ENCODE results near the gene VIM. TPM values are rescaled to one million over a fixed set of nuclear protein-coding genes. Genes with fewer than 3 reads are reported as not detected.

The VIM gene
- total RNA-seq (1,000 to 10,000 TPM; 1,558 to 2,042 TPM), total RNA-seq (2,040 to 2,788 reads per million in 2 donors)

DNA sequence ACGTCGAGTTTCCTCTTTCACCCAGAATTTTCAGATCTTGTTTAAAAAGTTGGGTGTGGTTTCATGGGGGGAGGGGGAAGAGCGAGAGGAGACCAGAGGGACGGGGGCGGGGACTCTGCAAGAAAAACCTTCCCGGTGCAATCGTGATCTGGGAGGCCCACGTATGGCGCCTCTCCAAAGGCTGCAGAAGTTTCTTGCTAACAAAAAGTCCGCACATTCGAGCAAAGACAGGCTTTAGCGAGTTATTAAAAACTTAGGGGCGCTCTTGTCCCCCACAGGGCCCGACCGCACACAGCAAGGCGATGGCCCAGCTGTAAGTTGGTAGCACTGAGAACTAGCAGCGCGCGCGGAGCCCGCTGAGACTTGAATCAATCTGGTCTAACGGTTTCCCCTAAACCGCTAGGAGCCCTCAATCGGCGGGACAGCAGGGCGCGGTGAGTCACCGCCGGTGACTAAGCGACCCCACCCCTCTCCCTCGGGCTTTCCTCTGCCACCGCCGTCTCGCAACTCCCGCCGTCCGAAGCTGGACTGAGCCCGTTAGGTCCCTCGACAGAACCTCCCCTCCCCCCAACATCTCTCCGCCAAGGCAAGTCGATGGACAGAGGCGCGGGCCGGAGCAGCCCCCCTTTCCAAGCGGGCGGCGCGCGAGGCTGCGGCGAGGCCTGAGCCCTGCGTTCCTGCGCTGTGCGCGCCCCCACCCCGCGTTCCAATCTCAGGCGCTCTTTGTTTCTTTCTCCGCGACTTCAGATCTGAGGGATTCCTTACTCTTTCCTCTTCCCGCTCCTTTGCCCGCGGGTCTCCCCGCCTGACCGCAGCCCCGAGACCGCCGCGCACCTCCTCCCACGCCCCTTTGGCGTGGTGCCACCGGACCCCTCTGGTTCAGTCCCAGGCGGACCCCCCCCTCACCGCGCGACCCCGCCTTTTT lies at the start of gene VIM:
Gene VIM, plus strand, starts transcription at position 151 of the 925 bp plus-strand sequence. CDS start 1,182 bp downstream, outside the sequence.
- H3K27me3 Mint-ChIP-seq = no peaks in the 10 kb centered on the region
- peaks cover 2% of the 10 kb centered on the region for H3K36me3 Mint-ChIP-seq (ENCODE audit: low read depth)
- H3K9me3 ChIP-seq (ENCODE audit: control insufficient read depth, low read length, poor library complexity, severe bottlenecking) = no peaks in the 10 kb centered on the region
- ATAC-seq = peak; percentile 45
- peak; percentile 63 to 83 (median 68) for DNase-seq
- H3K27ac Mint-ChIP-seq = peak within 1 kb of the TSS; percentile 98
- H3K4me1 Mint-ChIP-seq = peaks cover 56% of the 10 kb centered on the region
- peak within 1 kb of the TSS; percentile 94 for H3K4me3 Mint-ChIP-seq

DNA sequence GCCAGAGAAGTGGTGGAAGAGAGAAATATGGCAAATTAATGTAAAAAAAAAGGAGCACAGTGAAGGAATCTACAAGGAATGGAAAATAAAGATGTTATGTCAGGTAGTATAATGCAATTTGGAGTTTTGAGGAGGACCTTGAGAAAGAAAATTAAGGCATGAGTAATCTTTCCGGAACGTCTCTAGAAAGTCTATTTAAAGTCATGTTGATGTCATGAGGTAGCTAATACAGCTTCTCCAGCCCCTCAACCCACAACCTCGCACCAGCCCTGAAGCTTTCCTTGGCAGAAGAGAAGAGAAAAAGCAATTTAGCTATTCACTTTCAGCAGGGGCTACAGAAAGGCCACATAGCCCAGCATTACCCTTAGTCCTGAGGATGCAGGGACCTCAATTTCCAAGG lies 49.0 kb upstream of the VIM start:
- Mint-ChIP-seq H3K4me1 (peaks cover 11% of the 10 kb centered on the region), H3K27ac (no peak overlapping the region), H3K4me3 (no peak overlapping the region), H3K36me3 (ENCODE audit: low read depth) (no peaks in the 10 kb centered on the region), H3K27me3 (no peaks in the 10 kb centered on the region)
- DNase-seq (no peak), ATAC-seq (no peak)
- H3K9me3 ChIP-seq (ENCODE audit: control insufficient read depth, low read length, poor library complexity, severe bottlenecking) = no peaks in the 10 kb centered on the region

DNA sequence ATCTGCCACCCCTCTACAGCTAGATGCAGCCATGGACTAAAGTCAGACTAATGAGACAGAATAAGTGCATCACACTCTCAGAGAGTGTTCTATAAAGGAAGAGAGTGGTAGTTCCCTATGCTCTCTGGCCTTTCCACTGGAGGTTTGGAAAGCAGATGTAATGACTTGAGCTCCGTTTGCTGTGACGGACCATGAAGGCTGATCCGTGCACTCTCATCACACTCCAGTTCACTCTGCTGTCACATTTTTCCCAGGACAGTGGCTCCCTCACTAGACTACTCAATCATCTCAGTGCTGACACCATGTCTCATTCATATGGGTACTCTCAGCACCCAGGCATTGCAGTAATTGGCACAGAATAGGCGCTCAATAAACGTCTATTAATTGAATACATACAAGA lies 46.9 kb upstream of the VIM start:
- Mint-ChIP-seq H3K27ac (peak overlapping the region; percentile 66), H3K4me3 (no peak overlapping the region), H3K4me1 (peaks cover 8% of the 10 kb centered on the region), H3K27me3 (no peaks in the 10 kb centered on the region), H3K36me3 (ENCODE audit: low read depth) (no peaks in the 10 kb centered on the region)
- DNase-seq = no peak
- no peak for ATAC-seq
- H3K9me3 ChIP-seq (ENCODE audit: control insufficient read depth, low read length, poor library complexity, severe bottlenecking) = no peaks in the 10 kb centered on the region

DNA sequence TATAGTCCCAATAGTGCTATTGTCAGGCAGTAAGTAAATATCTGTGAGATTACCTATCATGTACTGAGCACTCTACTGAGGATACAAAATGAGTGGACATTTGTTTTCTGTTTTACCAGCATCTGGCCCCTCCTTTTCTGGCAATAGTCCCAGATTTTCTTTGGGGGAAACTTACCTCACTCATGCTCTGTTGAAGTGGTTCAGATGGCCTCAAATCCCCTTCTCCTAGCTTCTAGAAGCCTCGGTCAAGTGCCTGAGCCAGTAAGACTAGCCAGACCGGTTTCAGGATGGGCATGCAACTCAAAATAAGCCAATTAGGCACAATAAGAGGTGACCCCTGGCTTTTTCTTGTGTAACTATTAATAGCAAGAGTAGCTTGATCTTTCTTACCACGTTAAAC lies 46.3 kb upstream of the VIM start:
- peaks cover 8% of the 10 kb centered on the region for H3K4me1 Mint-ChIP-seq
- no peaks in the 10 kb centered on the region for H3K36me3 Mint-ChIP-seq (ENCODE audit: low read depth)
- ATAC-seq (no peak), DNase-seq (no peak)
- H3K4me3 Mint-ChIP-seq = no peak overlapping the region
- no peaks in the 10 kb centered on the region for H3K9me3 ChIP-seq (ENCODE audit: control insufficient read depth, low read length, poor library complexity, severe bottlenecking)
- peak overlapping the region; percentile 66 for H3K27ac Mint-ChIP-seq
- no peaks in the 10 kb centered on the region for H3K27me3 Mint-ChIP-seq

DNA sequence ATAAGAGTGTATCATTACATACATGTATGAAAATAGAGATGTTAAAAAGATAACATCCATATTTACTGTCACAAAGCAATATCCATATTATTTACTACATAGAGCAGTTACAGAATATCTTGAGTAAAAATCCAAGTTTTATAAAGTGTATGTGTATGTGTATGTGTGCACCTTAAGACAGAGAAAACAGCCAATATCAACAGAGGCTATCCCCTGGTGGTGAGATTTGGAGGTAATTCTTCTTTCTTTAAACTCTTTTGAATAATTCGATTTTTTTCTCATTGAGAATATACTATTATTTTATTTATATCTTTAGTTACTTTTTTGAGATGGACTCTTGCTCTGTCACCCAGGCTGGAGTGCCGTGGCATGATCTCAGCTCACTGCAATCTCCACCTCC lies 44.9 kb upstream of the VIM start:
- Mint-ChIP-seq H3K27me3 (no peaks in the 10 kb centered on the region), H3K4me3 (no peak overlapping the region), H3K27ac (no peak overlapping the region), H3K4me1 (peaks cover 10% of the 10 kb centered on the region), H3K36me3 (ENCODE audit: low read depth) (no peaks in the 10 kb centered on the region)
- no peak for ATAC-seq
- DNase-seq = no peak
- no peaks in the 10 kb centered on the region for H3K9me3 ChIP-seq (ENCODE audit: control insufficient read depth, low read length, poor library complexity, severe bottlenecking)

DNA sequence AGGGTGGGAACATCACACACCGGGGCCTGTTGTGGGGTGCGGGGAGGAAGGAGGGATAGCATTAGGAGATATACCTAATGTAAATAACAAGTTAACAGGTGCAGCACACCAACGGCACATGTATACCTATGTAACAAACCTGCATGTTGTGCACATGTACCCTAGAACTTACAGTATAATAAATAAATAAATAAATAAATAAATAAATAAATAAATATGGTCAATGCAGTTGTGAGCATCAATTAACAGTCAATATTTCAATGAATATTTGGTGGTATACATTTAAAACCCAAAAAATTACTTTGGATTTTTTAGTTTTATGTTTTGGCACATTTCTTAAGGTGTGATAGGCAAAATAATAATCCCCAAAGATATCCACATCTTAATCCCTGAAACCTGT lies 42.2 kb upstream of the VIM start:
- ATAC-seq (no peak), DNase-seq (no peak)
- no peaks in the 10 kb centered on the region for H3K9me3 ChIP-seq (ENCODE audit: control insufficient read depth, low read length, poor library complexity, severe bottlenecking)
- Mint-ChIP-seq H3K27ac (no peak overlapping the region), H3K4me1 (peaks cover 10% of the 10 kb centered on the region), H3K4me3 (no peak overlapping the region), H3K27me3 (no peaks in the 10 kb centered on the region), H3K36me3 (ENCODE audit: low read depth) (peaks cover 3% of the 10 kb centered on the region)

DNA sequence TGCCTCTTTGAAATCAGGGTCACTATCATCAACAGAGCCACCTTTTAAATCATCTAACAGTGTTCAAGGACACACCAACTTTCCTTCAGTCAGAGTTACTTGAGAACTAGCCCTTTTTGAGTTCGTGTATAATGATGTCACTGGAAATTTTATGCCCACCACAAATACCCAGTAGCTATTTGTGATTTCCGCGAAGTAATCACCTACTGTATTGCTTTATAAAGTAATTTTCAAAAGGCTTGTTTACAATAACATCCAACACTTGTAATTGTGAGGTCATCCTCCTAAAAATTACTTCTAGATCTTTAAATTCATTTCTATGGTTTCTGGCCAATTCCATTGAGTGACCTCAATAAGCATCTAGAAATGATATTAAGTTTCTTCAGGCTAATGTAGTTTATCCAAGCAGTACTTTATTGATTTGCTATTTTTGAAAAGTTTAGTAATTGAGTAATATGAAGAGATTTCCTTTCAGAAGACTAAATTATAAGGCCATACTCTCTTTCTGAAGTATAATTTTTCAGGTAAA lies 39.3 kb upstream of the VIM start:
- no peak for DNase-seq
- H3K36me3 Mint-ChIP-seq (ENCODE audit: low read depth) = peaks cover 7% of the 10 kb centered on the region
- peak overlapping the region; percentile 2 for H3K27ac Mint-ChIP-seq
- H3K9me3 ChIP-seq (ENCODE audit: control insufficient read depth, low read length, poor library complexity, severe bottlenecking) = no peaks in the 10 kb centered on the region
- H3K4me1 Mint-ChIP-seq = peaks cover 20% of the 10 kb centered on the region
- H3K27me3 Mint-ChIP-seq = no peaks in the 10 kb centered on the region
- no peak for ATAC-seq
- no peak overlapping the region for H3K4me3 Mint-ChIP-seq

DNA sequence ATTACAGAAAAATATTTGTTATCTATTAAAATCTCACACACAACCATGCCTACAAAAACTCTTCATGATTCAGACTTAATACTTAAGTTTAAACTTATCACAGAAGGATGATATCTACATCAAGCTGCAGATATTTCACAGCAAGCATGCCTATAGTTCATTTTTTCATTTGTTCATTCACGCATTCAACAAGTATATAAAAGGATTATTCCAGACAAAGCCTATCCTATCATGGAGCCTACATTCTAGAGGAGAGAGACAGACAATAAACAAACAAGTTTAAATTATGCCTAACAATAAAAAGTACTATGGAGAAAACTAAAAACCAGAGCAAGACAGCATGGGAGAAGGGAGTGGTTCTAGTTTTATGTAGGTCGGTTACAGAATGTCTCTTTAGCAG lies 37.4 kb upstream of the VIM start:
- H3K4me3 Mint-ChIP-seq = no peak overlapping the region
- ATAC-seq (no peak), DNase-seq (no peak)
- H3K27me3 Mint-ChIP-seq = no peaks in the 10 kb centered on the region
- H3K36me3 Mint-ChIP-seq (ENCODE audit: low read depth) = peaks cover 7% of the 10 kb centered on the region
- peaks cover 25% of the 10 kb centered on the region for H3K4me1 Mint-ChIP-seq
- peak overlapping the region; percentile 37 for H3K27ac Mint-ChIP-seq
- no peaks in the 10 kb centered on the region for H3K9me3 ChIP-seq (ENCODE audit: control insufficient read depth, low read length, poor library complexity, severe bottlenecking)

DNA sequence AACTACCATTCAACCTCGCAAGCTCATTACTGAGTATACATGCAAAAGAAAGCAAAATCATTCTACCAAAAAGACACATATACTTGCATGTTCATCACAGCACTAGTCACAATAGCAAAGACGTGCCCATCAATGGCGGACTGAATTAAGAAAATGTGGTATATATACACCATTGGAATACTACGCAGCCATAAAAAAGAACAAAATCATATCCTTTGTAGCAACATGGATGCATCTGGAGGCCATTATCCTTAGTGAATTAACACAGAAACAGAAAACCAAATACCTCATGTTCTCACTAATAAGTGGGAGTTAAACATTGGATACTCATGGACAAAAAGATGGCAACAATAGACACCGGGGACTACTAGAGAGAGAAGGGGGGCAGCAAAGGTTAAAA lies 33.0 kb upstream of the VIM start:
- H3K4me1 Mint-ChIP-seq = peaks cover 35% of the 10 kb centered on the region
- no peak overlapping the region for H3K27ac Mint-ChIP-seq
- no peak overlapping the region for H3K4me3 Mint-ChIP-seq
- peaks cover 10% of the 10 kb centered on the region for H3K36me3 Mint-ChIP-seq (ENCODE audit: low read depth)
- H3K9me3 ChIP-seq (ENCODE audit: control insufficient read depth, low read length, poor library complexity, severe bottlenecking) = no peaks in the 10 kb centered on the region
- ATAC-seq (no peak), DNase-seq (no peak)
- H3K27me3 Mint-ChIP-seq = no peaks in the 10 kb centered on the region

DNA sequence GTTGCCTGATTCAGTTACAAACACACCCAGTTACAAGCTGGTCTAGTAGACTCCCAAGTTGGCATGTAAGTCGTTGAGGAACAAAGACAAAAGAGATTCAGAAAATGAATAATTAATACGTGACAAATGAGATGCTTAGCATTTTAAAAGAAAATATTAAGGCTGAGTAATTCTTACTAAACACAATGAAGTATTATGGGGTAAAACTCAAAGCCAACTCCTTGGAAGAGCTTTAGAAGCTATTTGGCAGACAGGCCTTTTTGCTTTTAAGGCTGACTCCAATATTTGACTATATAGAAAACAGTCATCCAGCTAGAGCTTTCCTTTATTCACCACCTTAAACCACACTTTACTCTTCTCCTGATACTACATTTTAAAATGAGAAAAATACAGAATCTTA lies 32.0 kb upstream of the VIM start:
- H3K36me3 Mint-ChIP-seq (ENCODE audit: low read depth) = peaks cover 6% of the 10 kb centered on the region
- ATAC-seq = no peak
- H3K9me3 ChIP-seq (ENCODE audit: control insufficient read depth, low read length, poor library complexity, severe bottlenecking) = no peaks in the 10 kb centered on the region
- no peak overlapping the region for H3K4me3 Mint-ChIP-seq
- H3K27ac Mint-ChIP-seq = no peak overlapping the region
- no peak for DNase-seq
- no peaks in the 10 kb centered on the region for H3K27me3 Mint-ChIP-seq
- peaks cover 38% of the 10 kb centered on the region for H3K4me1 Mint-ChIP-seq

DNA sequence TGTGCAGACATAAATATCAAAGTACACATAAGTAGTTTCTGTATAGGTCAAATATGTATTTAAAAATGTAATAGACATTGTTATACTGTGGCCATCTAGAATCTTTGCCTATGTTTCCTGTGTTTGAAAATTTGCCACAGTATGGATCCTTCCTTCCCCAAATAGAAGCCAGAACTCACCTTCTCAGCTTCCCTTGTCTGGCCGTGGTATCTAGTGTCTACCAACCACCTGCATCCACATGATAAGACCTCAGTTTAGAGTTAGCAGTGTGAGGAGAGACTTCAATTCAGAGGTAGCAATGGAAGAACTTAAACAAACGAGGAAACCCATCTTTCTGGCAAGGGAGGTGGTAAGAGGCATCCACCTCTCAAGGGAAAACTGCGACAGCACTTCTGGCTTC lies 31.5 kb upstream of the VIM start:
- peaks cover 39% of the 10 kb centered on the region for H3K4me1 Mint-ChIP-seq

DNA sequence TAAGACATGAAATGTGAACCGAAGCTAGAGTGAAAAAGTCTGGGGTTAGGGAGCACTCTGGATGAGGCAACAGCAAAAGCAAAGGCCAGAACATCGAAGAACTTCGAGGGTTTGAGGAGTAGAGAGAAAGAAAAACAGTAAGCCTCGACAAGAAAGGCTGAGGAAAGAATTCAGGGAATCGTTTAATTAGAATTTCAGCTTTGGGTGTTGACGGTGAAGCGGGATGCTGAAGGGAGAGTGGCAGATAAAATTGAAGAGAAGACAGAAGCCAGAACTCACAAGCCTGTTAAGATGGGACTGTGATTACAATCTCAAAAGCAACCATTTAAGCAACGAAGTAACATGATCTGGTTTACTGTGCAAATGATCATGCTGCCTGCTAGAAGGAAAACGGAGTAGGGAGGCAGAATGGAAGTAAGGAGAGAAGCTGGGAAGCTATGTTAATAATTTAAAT lies 28.7 kb upstream of the VIM start:
- Mint-ChIP-seq H3K36me3 (ENCODE audit: low read depth) (peaks cover 3% of the 10 kb centered on the region), H3K27ac (peak overlapping the region; percentile 99), H3K27me3 (no peaks in the 10 kb centered on the region), H3K4me3 (no peak overlapping the region), H3K4me1 (peaks cover 36% of the 10 kb centered on the region)
- ATAC-seq (no peak), DNase-seq (no peak)
- H3K9me3 ChIP-seq (ENCODE audit: control insufficient read depth, low read length, poor library complexity, severe bottlenecking) = no peaks in the 10 kb centered on the region

More for the DNA sequence above, 31.5 kb upstream of the VIM start:
- no peaks in the 10 kb centered on the region for H3K9me3 ChIP-seq (ENCODE audit: control insufficient read depth, low read length, poor library complexity, severe bottlenecking)
- Mint-ChIP-seq H3K27ac (no peak overlapping the region), H3K36me3 (ENCODE audit: low read depth) (peaks cover 6% of the 10 kb centered on the region), H3K4me3 (no peak overlapping the region), H3K27me3 (no peaks in the 10 kb centered on the region)
- DNase-seq (no peak), ATAC-seq (no peak)

DNA sequence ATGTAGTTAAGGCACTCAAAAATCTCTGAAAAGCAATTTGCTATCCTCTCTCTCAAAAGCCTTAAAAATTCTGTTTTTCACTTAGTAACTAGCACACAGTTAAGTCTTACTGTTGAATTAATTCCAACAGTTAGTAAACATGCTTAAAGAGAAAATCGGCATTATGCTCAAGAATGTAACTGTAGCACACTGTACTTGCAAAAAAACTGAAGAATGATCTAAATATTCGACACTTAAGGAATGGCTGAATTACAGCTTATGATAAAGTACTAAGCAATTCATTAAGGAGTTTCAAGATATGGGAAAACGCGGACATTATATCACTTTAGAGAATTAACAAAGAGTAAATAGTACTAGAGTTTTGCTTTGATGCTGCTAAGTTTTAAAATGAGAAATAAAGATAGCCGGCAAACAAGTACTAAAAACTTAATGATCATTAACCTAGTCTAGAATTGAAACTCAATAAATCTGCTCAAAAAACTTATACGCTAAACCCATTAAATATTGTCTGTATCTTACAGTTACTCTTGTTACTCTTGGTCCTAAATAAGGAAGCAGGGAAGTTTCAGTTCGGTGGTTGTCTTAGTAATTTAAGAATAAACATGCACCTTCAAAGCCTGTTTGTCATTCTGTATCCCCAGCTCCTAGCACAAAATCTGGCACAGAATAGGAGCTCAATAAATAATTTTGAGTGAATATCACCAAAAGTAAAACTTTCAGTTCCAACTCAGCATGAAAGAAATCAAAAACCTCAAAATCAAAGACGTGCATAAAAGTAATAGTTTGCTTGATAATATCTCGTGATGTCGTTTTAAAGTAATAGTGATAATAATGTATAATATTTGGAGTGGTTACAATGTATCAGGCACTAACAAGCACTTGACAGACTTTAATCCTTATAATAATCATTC lies 27.8 kb upstream of the VIM start:
- Mint-ChIP-seq H3K4me1 (peaks cover 39% of the 10 kb centered on the region), H3K27ac (peak overlapping the region; percentile 99), H3K27me3 (no peaks in the 10 kb centered on the region), H3K36me3 (ENCODE audit: low read depth) (peaks cover 3% of the 10 kb centered on the region), H3K4me3 (peak overlapping the region; percentile 95)
- no peak for DNase-seq
- H3K9me3 ChIP-seq (ENCODE audit: control insufficient read depth, low read length, poor library complexity, severe bottlenecking) = no peaks in the 10 kb centered on the region
- ATAC-seq = no peak

Measured in T-helper 17 cell (primary cell).